ENCODE measurements around the gene MGA.
A peak's percentile ranks its signal among the peaks of the same experiment; 100 is the strongest.

The MGA gene

GRCh38 chr15:41656188-41656587 is 4.0 kb upstream of the MGA start:
- H3K4me3 ChIP-seq (ENCODE audit: low read depth in 1 of 2, low read length in 1 of 2): no peak overlapping the region
- no peak for TF ChIP-seq CTCF (IDR thresholded peaks at IDR 0.05)
- H3K36me3 ChIP-seq: no peaks in the 10 kb centered on the region
- H3K27me3 ChIP-seq: no peaks in the 10 kb centered on the region
- H3K27ac ChIP-seq: no peak overlapping the region
- peaks cover 18 to 27% of the 10 kb centered on the region in 2 experiments for H3K4me1 ChIP-seq (ENCODE audit: control insufficient read depth in 1 of 2, insufficient read depth in 1 of 2, low read depth in 1 of 2, low read length in 1 of 2)
- H3K9me3 ChIP-seq: no peaks in the 10 kb centered on the region

- Histone ChIP-seq H3K9me3 (no peaks in the 10 kb centered on the region), H3K4me1 (ENCODE audit: control insufficient read depth in 1 of 2, insufficient read depth in 1 of 2, low read depth in 1 of 2, low read length in 1 of 2) (peaks cover 28 to 34% of the 10 kb centered on the region in 2 experiments), H3K27me3 (no peaks in the 10 kb centered on the region), H3K4me3 (ENCODE audit: low read depth in 1 of 2, low read length in 1 of 2) (no peak overlapping the region), H3K27ac (no peak overlapping the region), H3K36me3 (no peaks in the 10 kb centered on the region)
- TF ChIP-seq CTCF (IDR thresholded peaks at IDR 0.05): no peak
Measured at GRCh38 chr15:41658689-41659088, 1.5 kb upstream of the MGA start.

- no peak for TF ChIP-seq CTCF (IDR thresholded peaks at IDR 0.05)
- no peaks in the 10 kb centered on the region for H3K27me3 ChIP-seq
- H3K9me3 ChIP-seq: no peaks in the 10 kb centered on the region
Measured at GRCh38 chr15:41659190-41659589, 1.0 kb upstream of the MGA start.

GRCh38 chr15:41659855-41660234 is 360 bp upstream of the MGA start:
- H3K4me3 ChIP-seq (ENCODE audit: low read depth in 1 of 2, low read length in 1 of 2): peak overlapping the region; percentile 77 to 96
- peak overlapping the region; percentile 93 for H3K27ac ChIP-seq
- peaks cover 22 to 25% of the 10 kb centered on the region in 2 experiments for H3K4me1 ChIP-seq (ENCODE audit: control insufficient read depth in 1 of 2, insufficient read depth in 1 of 2, low read depth in 1 of 2, low read length in 1 of 2)
- H3K27me3 ChIP-seq: no peaks in the 10 kb centered on the region
- TF ChIP-seq CTCF (IDR thresholded peaks at IDR 0.05): no peak
- no peaks in the 10 kb centered on the region for H3K36me3 ChIP-seq
- H3K9me3 ChIP-seq: no peaks in the 10 kb centered on the region

More at GRCh38 chr15:41659190-41659589, 1.0 kb upstream of the MGA start:
- H3K4me3 ChIP-seq (ENCODE audit: low read depth in 1 of 2, low read length in 1 of 2): peak overlapping the region; percentile 77 to 96
- peaks cover 23 to 29% of the 10 kb centered on the region in 2 experiments for H3K4me1 ChIP-seq (ENCODE audit: control insufficient read depth in 1 of 2, insufficient read depth in 1 of 2, low read depth in 1 of 2, low read length in 1 of 2)
- H3K36me3 ChIP-seq: no peaks in the 10 kb centered on the region
- H3K27ac ChIP-seq: peak overlapping the region; percentile 93

- H3K27ac ChIP-seq: peak overlapping the region; percentile 93
- no peak for TF ChIP-seq CTCF (IDR thresholded peaks at IDR 0.05)
- H3K27me3 ChIP-seq: no peaks in the 10 kb centered on the region
- no peaks in the 10 kb centered on the region for H3K9me3 ChIP-seq
- peaks cover 22 to 25% of the 10 kb centered on the region in 2 experiments for H3K4me1 ChIP-seq (ENCODE audit: control insufficient read depth in 1 of 2, insufficient read depth in 1 of 2, low read depth in 1 of 2, low read length in 1 of 2)
- no peaks in the 10 kb centered on the region for H3K36me3 ChIP-seq
- H3K4me3 ChIP-seq (ENCODE audit: low read depth in 1 of 2, low read length in 1 of 2): peak overlapping the region; percentile 77 to 96
Measured at GRCh38 chr15:41661078-41661517, 893 bp downstream of the MGA start.

Data from neutrophil (primary cell).